PC-9 (cell line): Measurements from ENCODE around the gene HS3ST3A1.

Experiments used
- EZH2 ChIP-seq: fragments of 200-600 bp; sonication (generic); IDR thresholded peaks from 2 replicates; pipeline ENCODE4 v1.8.0; 2017; ENCODE audit warnings: antibody characterized with exemption, low read depth
- TF ChIP-seq, protein P1 (sequence below): fragments of 200-600 bp; sonication (generic); conservative IDR thresholded peaks from 2 replicates; pipeline ENCODE4 v1.6.1; 2017; ENCODE audit warnings: mixed run types, antibody characterized with exemption, mild to moderate bottlenecking, moderate library complexity

DNA sequence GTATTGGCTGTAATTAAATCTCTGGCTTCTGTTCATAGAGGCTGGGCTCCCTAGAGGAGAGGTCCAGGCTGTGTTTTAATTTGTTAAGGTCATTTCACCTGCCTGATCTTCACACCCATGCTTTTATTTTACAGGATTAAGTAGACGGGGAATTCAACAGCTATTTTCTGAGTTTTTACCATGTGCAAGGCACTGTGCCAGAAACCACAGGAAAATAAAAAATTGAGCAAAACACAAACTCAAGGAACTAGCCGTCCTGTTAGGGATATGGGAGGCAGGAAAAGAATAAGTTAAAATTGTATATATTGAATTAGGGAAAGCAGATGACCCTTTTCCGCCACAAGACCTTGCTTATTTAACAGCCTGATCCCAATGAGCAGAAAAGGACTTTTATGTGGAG, 29.1 kb downstream of the HS3ST3A1 start:
- TF ChIP-seq, protein P1, sequence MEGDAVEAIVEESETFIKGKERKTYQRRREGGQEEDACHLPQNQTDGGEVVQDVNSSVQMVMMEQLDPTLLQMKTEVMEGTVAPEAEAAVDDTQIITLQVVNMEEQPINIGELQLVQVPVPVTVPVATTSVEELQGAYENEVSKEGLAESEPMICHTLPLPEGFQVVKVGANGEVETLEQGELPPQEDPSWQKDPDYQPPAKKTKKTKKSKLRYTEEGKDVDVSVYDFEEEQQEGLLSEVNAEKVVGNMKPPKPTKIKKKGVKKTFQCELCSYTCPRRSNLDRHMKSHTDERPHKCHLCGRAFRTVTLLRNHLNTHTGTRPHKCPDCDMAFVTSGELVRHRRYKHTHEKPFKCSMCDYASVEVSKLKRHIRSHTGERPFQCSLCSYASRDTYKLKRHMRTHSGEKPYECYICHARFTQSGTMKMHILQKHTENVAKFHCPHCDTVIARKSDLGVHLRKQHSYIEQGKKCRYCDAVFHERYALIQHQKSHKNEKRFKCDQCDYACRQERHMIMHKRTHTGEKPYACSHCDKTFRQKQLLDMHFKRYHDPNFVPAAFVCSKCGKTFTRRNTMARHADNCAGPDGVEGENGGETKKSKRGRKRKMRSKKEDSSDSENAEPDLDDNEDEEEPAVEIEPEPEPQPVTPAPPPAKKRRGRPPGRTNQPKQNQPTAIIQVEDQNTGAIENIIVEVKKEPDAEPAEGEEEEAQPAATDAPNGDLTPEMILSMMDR: no peak
- no peak for TF ChIP-seq EZH2
